ENCODE measurements around the gene TMEM151A. TPM values are rescaled to one million over a fixed set of nuclear protein-coding genes. Genes with fewer than 3 reads are reported as not detected.

The TMEM151A gene
- total and polyA plus RNA-seq, 2 of the 4 experiments (the other 2 are of a cell fraction) = 0.03 TPM; not detected in 1

DNA sequence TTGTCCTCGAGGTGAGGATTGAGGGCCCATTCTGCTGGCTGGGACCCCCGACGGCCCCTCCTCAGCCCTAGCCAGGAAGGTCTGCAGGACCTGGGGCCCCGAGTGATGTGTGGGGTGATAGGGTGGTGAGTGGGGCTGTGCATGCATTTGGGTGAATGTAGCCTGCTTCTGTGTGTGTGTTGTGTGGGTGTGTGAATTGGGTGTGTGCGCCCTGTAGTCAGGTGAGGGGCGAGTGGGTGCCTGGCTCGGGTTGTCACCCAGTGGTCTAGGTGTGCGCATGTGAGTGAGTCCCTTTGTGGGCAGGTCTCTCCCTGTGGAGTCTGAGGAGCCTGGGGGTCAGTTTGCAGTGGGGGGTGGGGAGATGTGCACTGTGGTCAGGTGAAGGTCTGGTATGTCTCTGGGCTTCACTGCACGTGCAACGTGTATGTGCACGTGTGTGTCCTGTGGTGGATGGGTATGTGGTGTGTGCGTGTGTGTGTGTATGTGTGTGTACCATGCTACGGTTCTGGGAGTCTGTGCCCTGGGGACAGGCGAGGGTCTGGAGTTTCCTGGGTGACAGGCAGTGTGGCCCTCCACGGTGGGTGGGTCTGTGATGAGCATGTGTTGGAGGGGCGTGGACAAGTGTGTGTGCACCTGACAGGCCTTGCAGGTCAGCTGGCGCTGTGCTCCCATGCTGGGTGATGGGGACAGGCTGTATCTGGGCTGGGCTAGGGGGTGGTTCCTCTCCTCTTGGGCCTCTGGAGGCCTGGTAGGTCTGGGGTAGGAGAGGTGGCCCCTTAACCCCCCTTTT lies 1.0 kb downstream of the TMEM151A start:
- Histone ChIP-seq H3K23ac (ENCODE audit: low read depth, low read length) (no peak overlapping the region), H4K5ac (ENCODE audit: low read depth, low read length) (no peak overlapping the region), H3K14ac (replicated peaks; ENCODE audit: low read depth, low read length) (no peak overlapping the region), H4K91ac (ENCODE audit: insufficient read depth, low read depth, low read length) (no peak overlapping the region), H2BK20ac (ENCODE audit: low read depth, low read length) (no peak overlapping the region), H4K20me1 (ENCODE audit: insufficient read depth, low read length) (0 out of 2 replicates have a peak, but pooled peaks cover 2% of the 10 kb centered on the region), H3K27ac (ENCODE audit: insufficient read depth, low read length) (no peak overlapping the region), H2BK15ac (ENCODE audit: low read depth, low read length) (no peak overlapping the region), H2BK5ac (ENCODE audit: low read depth, low read length, poor library complexity, severe bottlenecking) (no peak overlapping the region), H3K79me1 (ENCODE audit: low read depth in 1 of 2, low read length in 2 of 2) (peaks cover 3 to 10% of the 10 kb centered on the region in 2 experiments; a peak in 3 of 4 replicates), H3K4me1 (ENCODE audit: control insufficient read depth, insufficient read depth, low read length) (peaks cover 8% of the 10 kb centered on the region), H3K18ac (ENCODE audit: low read depth, low read length) (no peak overlapping the region), H3K9me1 (ENCODE audit: insufficient read depth, low read length) (peaks cover 11% of the 10 kb centered on the region), H3K56ac (ENCODE audit: extremely low read depth, insufficient read depth, low read length) (no peak overlapping the region), H3K36me3 (ENCODE audit: control insufficient read depth, insufficient read depth, low read length) (no peaks in the 10 kb centered on the region), H2AK5ac (ENCODE audit: low read depth, low read length) (no peak overlapping the region), H2BK120ac (ENCODE audit: low read depth, low read length) (no peak overlapping the region), H3K27me3 (ENCODE audit: control insufficient read depth, insufficient read depth, low read length) (peaks cover 46% of the 10 kb centered on the region), H4K8ac (ENCODE audit: low read depth in 2 of 2, low read length in 2 of 2) (no peak overlapping the region), H3K4ac (ENCODE audit: low read depth, low read length) (no peak overlapping the region), H3K4me3 (ENCODE audit: insufficient read depth, low read depth, low read length) (no peak overlapping the region), H3K9ac (ENCODE audit: low read depth, low read length) (no peak overlapping the region), H2AK9ac (replicated peaks; ENCODE audit: low read depth, low read length, poor library complexity) (no peak overlapping the region), H3K4me2 (ENCODE audit: low read depth, low read length) (no peak overlapping the region), H3K9me3 (ENCODE audit: control insufficient read depth, insufficient read depth, low read length) (no peaks in the 10 kb centered on the region), H2AFZ (replicated peaks; ENCODE audit: low read length, poor library complexity) (no peak overlapping the region)
- no TSS peak for BruUV-seq (replicated peaks)
- CTCF ChIA-PET = no interaction called here
- WGBS, 2 experiments (ENCODE audit: extremely low coverage in 2 of 2, insufficient read length in 1 of 2) = 64% methylated on average over 13 of the region's 17 CpGs; no CpG with 5 or more reads in 1 of the 2 experiments
- POLR2A ChIA-PET (ENCODE audit: unreplicated experiment) = no interaction called here
- TF ChIP-seq RAD21 (IDR thresholded peaks at IDR 0.05; ENCODE audit: low read length) = no peak
- no peak for TF ChIP-seq CHD1 (IDR thresholded peaks at IDR 0.05; ENCODE audit: low read depth, low read length)
- no peak for TF ChIP-seq MXI1 (IDR thresholded peaks at IDR 0.05; ENCODE audit: borderline replicate concordance, low read depth, low read length)
- intact Hi-C loops (cut with micrococcal nuclease) (no loop called here), dilution Hi-C loops (cut with HindIII; ENCODE audit: low sequenced_read_pairs, unreplicated experiment) (no loop called here), in situ Hi-C loops (cut with MboI; ENCODE audit: low sequenced_read_pairs) (no loop called here)
- DNase-seq (no peak), ATAC-seq (ENCODE audit: low read depth) (no peak)

All from IMR-90 (cell line).